Effector CD4-positive, alpha-beta T cell (primary cell): ENCODE measurements around the gene HRH2.

Experiments
- DNase-seq: peaks from one replicate; pipeline ENCODE4 v3.0.0-alpha.2; 2020

The HRH2 gene

DNA sequence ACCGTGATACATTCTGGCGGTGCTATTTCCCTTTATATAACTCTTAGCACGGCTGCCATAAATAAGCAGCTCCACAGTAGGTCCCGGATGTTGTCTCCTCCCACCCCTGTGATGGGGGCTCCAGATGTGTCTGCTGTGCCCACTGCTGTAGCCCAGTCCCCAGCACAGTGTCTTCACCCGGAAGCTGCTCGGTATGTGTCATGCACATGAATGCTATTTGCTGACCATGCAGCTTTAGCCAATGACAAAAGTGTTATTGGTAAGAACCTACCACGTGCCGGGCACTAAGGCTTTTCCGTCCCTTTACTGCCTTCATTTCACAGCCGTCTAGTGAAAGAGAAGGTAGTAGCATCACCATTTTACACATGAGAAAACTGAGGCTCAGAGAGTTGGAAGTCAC is 20.2 kb downstream of the HRH2 start:
- DNase-seq = no peak

DNA sequence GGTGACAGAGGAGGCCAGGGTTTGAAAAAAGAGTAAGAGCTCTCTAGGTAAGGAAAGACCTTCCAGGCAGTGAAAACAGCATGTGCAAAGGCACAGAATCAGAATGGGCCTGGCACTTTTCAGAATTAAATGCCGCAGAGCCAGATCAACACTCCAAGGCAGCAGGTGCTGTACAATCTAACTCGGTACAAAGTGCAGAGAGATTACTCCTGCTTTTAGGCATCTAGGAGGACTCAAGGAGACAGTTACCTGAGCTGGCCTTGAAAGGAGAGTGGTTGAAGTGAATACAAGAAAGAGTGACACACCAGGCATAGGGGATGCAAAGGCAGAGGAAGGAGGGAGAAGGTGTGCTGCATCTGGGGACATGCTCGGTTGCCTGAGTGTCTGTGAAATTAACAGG is 21.5 kb downstream of the HRH2 start:
- no peak for DNase-seq

DNA sequence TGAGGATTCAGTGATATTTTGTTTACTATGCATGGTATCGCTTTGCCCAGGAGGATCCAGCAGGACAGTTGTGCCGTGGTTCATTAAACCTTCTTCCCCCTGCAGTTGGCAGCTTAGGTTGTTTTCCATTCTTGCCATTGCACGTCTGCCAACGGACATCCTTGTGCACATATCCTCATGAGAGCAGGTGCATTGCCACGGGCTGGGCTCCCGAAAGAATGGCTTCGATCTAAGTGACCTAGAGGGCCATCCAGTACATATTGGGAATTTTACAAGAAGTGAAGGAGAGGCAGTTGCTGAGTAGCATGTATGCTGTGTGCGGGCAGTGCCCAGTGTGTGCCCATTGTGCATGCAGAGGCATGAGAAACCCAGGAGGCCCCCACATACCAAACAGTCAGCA is 22.1 kb downstream of the HRH2 start:
- DNase-seq = no peak

DNA sequence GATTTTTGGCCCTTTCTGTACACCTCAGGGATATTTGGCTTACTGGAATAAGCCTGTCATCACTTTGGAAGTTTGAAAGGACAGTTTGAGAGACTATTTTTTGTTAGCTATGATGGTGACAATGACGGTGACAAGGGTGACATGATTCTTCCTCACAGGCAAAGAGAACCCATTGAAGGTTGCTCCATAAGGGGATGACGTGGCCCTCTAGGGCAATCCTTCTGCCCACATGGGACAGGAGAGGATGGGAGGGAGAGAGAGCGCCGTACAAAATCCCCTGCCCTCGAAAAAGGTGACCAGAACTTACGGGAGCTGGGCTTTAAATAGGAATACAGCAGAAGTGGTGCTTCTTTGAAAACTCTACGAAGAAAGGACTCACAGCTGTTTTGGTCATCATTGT is 22.6 kb downstream of the HRH2 start:
- no peak for DNase-seq

DNA sequence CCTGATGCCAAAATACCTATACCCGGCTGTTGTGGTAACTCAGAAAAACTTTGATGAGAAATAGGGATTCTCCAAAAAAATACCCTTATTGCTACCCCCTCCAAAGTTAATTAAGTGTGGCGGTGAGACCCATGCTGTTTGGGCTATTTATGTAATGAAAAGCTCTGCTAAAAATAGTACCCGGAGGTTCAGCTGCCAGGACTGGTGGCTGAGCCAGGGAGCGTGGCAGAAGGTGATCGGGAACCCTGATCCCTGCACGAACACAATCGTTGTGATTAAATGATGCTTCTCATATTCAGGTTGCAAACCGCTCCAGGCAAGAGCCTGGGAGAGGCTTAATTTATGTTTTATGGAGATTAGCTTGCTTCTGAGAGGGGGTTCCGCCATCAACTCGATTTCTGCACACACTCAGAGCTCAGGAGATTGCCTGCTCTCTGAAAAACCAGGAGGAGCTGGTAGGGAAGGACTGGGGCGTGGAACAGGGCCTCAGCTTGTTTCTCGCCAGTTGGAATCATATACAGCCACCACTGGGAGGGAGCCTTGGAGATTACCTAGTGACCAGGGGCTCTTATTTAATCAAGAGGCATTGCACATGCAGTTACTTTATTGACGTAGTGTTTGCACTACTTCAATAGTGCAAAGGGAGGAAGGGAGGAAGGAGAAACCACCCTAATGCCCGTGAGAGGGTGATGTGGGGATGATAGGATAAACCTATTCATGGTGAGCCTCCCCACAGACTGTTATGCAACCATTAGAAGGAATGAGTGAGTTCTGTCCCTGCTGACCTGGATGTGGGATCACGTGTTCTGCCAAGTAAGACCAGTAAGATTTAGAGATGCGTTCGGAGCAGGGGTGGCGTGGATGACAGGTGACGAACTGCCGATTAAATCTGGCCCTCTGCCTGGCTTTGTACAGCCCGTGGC is 23.4 kb downstream of the HRH2 start:
- no peak for DNase-seq

DNA sequence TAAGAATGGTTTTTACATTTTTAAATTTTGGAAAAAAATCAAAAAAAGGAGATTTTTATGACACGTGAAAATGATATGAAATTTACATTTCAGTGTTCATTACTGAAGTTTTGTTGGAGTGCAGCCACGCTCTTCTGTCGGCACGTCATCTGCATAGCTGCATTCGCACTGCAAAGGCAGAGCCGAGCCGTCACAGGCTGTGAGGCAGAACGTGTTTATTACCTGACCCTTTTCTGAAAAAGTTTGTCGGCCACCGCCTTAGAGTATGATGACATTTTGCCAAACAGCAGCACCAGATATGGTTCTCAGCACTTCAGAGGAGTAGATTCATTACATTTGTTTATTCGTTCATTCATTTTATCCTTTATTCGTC is 24.1 kb downstream of the HRH2 start:
- DNase-seq = no peak

DNA sequence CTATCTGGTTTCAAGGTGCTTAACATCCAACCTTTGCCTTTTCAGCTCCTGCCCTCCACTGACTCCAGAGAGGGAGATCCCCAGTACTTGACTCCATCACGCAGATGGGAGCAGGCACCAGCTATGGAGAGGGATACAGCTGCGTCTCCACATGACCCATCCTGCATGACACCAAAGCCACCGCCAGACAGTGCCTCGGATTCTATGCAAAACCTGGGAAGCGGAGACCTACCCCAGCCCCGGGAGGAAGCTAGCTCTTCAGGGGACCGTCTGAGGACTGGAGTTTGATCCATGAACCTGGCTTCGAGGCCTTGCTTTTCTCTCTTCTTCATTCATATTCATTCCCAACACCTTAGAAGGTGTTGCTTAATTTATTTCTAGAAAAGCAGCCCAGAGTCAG is 24.8 kb downstream of the HRH2 start:
- no peak for DNase-seq

DNA sequence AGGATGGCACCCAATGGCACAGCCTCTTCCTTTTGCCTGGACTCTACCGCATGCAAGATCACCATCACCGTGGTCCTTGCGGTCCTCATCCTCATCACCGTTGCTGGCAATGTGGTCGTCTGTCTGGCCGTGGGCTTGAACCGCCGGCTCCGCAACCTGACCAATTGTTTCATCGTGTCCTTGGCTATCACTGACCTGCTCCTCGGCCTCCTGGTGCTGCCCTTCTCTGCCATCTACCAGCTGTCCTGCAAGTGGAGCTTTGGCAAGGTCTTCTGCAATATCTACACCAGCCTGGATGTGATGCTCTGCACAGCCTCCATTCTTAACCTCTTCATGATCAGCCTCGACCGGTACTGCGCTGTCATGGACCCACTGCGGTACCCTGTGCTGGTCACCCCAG is 25.4 kb downstream of the HRH2 start:
- DNase-seq = no peak

DNA sequence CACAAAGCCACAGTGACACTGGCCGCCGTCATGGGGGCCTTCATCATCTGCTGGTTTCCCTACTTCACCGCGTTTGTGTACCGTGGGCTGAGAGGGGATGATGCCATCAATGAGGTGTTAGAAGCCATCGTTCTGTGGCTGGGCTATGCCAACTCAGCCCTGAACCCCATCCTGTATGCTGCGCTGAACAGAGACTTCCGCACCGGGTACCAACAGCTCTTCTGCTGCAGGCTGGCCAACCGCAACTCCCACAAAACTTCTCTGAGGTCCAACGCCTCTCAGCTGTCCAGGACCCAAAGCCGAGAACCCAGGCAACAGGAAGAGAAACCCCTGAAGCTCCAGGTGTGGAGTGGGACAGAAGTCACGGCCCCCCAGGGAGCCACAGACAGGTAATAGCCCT is 26.1 kb downstream of the HRH2 start:
- DNase-seq = no peak

DNA sequence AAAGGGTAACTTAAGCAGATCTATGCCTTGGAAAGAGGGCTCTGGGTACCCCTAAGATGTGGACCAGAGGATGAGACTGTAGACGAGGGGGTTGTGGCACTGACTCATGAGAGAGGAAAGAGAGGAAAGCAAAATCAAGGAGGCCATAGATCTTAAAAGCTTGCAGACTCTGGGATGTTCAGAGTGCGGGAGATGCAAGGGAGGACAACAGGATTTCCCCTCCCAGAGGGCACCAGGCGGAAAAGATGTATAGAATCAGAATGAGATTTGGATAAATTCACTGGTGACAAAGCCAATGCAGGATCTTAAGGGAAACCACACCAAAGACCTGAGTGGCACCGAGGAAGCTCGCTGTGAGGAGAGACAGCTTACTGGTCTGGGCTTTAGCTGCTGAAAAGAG is 27.1 kb downstream of the HRH2 start:
- DNase-seq = no peak

DNA sequence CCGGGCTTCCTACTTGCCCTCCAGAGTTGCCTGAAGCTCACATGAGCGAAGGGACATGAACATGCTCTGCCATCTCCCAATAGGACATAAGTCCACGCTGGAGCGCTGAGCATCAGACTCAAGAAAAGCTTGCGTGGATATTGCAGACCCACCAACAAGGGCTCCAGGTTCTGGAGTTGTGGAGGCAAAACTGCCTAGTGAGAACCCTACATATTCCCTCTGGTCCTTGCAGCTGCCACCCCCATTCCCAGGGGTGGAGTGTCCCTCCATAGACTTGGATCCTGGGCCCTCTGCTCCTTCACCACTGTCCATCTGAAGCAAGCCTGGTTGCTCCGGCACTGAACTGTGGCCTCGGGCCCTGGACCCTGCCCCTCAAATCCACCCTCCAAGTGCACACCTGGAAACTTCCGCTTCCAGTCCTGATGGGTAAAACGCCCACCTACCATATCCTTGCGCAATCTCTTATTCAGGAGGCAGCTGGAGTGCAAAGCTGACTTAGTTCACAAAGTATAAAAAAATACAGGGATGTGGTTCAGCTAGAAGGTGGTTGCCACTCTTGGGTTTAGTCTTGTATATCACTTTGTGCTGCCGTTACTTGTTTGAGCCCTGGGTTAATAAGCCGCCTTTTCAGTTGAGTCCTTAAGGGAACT is 28.0 kb downstream of the HRH2 start:
- DNase-seq = no peak

DNA sequence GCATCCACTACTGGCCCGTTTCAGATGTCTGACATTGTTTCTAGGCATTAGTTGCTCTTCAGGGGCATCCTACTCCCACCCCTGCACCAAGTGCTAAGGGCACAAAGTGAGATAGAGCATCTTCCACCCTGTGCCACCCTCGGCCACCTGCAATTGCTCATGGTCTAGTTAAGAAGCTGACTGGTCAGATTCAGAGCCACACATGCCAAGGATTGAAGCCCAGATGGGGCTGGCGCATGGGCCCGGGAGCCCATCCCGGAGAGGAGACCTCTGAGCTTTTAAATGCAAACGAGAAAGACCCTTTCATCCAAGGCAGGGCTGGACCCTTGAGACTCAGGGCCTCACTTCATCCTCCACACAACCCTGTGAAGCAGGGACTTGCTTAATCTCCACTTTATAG is 28.5 kb downstream of the HRH2 start:
- DNase-seq = no peak

DNA sequence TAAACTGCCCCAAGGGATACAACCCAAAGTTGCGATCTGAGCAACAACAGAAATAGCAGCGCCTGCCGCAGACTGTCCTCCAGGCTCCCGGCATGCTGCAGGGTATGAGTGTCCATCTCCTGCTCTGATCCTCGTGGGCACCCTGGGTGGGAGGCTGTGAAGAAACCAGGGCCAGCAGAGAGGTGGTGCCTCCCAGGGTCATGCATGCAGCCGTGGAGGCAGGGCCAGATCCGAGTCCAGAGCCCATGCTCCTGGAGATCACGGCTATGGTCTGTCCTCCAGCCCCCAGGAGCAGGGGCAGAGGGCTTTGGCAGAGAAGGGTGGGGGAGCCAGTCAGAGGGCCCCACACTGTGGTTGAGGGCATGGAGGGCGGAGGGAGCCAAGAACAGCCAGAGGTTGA is 29.0 kb downstream of the HRH2 start:
- no peak for DNase-seq

DNA sequence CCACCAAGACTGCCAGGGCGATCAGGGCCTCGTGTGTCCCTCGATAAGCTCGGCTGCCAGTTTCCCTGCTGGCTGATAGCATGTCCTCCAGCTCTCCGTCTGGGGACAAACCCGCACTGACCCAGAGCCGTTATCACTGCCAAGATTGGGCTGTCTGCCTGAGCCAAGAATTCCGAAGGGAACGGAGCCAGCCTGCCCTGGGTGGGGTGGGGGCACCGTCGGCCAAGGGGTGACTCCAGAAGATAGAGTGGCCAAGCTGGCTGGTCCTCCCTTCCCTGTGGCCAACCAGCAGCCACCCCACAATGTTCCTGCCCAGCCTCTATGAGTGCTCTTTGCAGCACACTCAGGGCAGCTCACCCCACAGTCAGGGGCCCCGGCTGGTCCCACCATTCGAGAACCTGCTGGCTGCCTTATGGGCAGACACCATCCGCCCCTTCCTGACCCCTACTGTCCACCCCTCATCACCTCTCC is 29.4 kb downstream of the HRH2 start:
- DNase-seq = no peak

DNA sequence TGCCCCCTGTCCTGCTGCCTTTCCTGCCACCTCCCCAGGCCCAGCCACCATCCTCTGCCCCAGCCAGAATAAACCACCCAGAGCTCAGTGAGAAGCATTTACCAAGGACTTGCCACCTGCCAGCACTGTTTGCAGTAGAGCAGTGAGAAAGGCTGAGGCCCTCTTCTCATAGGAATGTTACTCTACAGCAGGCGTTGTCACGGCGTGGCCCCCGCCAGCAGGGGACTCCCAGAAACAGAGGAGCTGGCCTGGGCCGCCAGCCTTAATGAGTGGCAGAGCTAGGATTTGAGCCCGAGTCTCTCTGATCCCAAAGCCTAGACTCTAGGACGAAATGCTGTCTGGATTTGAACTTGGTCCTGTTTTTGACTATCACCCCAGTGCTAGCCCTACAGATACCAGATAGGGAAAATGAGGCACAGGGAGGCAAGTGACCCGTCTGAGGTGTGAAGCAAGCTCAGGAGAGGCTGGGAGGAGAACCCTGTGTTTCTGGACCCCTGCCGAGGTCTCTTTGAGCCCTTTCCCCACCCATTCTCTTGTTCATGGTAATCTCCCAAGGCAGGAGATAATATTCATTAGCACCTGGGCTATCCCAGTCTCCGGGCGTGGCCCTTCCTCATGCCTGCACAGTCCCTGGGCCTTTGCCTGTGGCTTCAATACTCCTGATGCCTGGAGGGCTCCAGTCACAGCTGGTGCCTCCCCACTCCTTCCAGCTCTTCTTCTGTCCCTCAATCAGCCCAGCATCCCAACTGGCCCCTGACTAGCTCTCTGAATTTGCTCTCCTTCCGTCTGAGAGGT is 30.7 kb downstream of the HRH2 start:
- no peak for DNase-seq

DNA sequence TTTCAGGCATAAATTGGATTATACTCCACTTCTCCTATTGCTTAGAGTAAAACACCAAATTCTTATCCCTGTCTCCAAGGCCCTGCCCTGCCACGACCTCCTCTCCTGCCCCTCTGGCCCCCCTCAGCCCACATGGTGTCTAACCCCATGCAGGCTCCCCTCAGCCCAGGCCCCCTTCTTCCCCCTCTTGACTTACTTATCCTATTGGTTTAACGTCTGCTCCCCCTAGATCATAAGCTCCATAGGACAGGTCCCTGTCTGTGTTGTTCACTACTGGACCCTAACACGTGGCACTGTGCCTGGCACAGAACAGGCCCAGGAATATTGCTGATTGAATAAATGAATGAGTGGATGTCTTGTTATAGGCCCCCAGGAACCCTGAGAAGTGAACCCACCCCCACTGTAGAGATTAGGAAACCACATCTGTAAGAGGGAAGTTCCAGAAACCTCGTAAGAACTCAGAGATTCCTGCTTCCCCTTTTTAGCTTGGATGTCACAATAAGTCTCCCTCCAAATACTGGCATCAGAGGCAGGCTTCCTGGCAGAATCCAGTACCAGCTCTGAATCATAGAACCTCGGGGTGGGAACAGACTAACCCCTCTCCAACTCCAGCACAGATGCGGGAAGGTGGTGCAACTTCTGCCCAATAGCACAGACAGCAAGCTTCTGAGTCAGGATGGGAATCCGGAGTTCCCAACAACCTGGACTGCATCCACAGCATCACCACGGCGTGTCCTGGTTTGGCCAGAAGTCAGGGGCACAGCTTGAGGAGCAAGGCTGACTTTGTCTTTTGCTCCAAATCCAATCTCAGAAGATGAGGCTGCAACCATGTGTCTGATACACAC is 31.5 kb downstream of the HRH2 start:
- no peak for DNase-seq

DNA sequence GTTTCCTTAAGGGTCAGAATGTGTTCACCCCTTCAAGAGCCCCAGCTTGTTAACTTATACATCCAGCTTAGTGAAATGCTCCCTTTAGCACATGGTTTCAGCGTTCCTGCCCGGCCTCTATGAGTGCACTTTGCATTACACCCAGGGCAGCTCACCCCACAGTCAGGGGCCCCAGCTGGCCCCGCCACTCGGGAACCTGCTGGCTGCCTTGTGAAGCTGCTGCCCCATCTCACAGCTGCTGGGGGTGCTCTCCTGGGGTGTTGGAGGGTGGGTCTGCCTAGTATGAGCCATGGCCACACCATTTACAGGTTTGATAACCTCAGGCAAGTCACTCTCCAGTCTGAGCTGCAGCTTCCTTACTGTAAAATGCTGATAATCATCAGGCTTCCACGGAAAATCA is 32.2 kb downstream of the HRH2 start:
- DNase-seq = no peak

DNA sequence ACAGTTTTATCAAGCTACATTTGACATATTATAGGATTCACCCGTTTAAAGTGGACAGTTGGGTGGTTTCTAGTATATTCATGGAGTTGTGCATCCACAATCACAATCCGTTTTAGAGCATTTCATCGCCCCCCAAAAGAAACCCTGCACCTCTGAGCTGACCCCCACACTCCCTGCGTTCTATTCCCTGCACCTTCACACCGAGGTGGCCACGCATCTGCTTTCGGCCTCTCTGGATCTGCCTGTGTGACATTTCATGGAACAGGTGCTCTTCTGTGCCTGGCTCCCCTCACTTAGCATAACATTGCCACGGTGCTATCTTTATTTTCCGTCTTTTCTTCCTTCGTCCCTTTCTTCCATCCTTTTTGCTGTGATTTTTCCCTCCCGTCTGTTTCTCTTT is 32.7 kb downstream of the HRH2 start:
- no peak for DNase-seq

DNA sequence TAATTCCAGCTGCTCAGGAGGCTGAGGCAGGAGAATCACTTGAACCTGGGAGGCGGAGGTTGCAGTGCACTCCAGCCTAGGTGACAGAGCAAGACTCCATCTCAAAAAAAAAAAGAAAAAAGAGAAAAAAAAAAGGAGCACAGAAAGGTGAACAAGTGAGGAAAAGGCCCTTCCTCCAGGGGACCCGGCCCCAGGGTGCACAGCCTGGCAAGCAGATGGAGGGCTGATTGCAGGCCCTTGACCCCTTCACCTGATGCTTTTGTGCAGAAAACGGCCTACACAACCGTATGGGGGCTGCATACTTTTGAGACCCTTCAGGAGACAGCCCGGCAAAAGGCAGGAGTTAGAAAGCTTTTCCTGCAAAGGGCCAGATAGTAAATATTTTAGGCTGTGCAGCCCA is 33.9 kb downstream of the HRH2 start:
- no peak for DNase-seq

DNA sequence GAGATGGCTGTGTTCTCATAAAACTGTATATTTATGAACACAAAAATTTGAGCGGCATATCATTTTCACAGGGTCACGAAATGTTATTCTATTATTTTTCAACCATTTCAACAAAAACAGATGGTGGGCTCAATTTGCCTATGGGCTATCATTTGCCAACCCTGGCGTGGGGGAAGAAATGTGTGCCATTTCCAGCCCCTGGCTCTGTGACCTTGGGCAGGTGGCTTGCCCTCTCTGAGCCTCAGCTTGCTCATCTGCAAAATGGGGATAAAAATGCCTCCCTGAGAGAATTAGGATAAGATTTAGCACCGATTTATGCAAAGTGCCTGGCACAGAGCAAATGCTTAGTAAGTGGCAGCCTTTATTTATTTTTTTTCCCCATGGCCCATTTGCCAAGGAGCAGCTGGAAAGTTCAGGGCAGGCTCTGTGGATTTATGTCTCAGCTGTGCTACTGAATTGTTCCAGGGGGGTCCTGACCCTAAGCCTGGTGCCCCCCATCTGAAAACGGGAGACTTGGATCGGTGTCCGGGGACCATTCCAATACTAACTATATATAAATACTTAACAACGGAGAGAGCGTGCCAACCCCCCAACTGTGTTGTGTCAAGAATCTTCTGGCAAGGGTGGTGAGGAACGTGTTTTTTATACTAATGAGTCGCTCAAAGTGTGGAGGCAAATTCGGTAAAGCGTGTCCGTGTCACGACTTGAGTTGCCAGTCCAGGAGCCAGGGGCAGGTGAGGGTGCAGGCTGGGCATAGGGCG is 34.5 kb downstream of the HRH2 start:
- DNase-seq = no peak

DNA sequence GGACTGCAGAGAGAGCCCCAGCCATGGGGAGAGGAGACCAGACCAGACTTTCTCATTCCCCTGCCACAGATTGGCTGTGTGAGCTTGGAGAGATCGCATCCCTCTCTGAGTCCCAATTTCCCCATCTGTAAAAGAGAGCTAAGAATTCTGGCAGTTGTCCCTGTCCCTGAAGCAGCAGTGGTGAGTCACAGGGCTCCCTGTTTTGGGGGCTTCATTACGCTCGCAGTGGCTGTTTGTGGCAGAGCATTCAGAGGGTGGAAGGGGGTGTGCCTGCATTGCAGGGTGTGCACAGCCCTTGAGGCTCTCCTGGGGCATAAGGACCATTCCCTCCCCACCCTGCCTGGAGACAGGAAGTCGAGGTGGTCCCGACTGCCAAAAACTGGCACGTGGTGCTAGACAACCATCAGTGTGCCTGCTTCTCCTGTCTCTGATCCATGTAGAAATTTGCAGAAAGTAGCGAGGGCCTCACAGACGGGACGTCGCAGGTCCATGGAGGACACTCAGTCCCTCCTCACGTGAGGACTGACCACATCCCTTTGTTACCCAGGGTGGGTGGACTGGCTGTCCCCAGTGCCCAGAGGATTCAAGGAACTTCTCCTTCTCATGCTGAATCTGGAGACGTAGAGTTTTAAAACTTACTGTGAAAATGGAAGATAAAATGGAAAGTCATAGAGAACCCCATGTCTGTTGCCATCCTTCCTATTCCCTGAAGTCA is 35.3 kb downstream of the HRH2 start:
- DNase-seq = no peak
